Non-pigmented ciliary epithelial cell (primary cell): ENCODE data around the gene BACH2.
"Not testable (repeated sequence)": the region's sequence is repeated elsewhere in the genome, so short reads cannot be mapped to it uniquely, and the experiment has no call there.

ENCODE experiments used
- DNase-seq: peaks from one replicate; pipeline ENCODE4 v3.0.0-alpha.2; 2010; ENCODE audit warnings: low read depth

Gene BACH2

DNA sequence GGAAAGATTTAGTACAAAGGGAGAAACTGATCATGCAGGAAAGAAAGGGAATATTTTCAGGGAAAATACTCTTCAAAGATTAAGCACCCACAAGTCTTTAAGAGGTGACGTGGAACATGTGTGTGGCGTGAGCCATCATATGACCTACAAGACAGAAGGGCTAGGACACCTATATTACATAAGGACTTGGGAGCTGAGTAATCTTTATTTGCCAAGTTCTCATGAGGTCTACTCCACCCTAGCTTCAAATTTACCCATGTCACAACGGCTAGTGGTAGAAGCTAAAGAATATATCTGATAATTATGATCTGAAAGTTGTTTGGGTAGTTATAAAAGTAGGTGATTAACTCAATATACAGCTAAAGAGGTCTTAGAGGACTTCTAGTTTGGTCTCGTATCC is 234.6 kb downstream of the BACH2 start:
- DNase-seq: no peak

- not testable (repeated sequence) for DNase-seq
Measured at GRCh38 chr6:90059178-90059577, 237.5 kb downstream of the BACH2 start.

DNA sequence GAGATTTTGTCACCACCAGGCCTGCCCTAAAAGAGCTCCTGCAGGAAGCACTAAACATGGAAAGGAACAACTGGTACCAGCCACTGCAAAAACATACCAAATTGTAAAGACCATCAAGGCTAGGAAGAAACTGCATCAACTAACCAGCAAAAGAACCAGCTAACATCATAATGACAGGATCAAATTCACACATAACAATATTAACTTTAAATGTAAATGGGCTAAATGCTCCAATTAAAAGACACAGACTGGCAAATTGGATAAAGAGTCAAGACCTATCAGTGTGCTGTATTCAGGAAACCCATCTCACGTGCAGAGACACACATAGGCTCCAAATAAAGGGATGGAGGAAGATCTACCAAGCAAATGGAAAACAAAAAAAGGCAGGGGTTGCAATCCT is 240.7 kb downstream of the BACH2 start:
- not testable (repeated sequence) for DNase-seq

- not testable (repeated sequence) for DNase-seq
Measured at GRCh38 chr6:90054193-90054592, 242.4 kb downstream of the BACH2 start.

DNA sequence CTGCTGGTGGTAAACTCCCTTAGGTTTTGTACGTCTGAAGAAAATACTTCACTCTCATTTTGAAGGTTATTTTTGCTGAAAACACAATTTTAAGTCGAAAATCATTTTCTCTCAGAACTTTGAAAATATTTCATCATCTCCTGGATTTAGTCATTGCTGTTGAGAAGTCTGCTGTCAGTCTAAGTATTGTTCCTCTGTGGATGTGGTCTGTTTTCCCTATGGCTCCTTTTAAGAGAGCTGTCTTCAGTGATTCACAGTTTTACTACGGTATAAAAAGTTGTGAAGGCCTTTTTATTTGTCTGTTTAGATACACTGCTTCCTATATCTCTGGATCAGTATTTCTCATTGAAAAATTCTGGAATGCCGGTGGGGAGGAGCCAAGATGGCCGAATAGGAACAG is 243.0 kb downstream of the BACH2 start:
- DNase-seq: no peak

GRCh38 chr6:90049295-90049694 is 247.3 kb downstream of the BACH2 start:
- no peak for DNase-seq

GRCh38 chr6:90048206-90048967 is 248.3 kb downstream of the BACH2 start:
- no peak for DNase-seq

DNA sequence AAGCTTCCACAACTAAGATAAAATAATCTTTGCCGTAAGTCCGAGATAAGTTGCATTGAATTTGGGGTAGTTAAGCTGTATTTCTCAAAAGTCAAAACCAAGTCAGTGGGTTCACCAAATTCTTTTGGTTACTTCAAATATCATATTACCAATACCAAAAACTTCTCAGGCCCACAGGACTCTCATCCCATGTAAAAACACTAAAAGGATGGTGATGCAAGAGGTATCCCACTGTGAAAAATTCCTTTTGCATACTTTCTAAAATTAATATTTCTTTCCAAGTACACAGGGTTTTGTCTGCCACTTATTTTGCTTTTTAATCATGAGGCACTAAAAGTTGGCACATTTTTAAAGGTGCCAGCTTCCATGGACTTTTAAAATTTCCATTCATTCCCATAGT is 251.1 kb downstream of the BACH2 start:
- DNase-seq: peak; percentile 42

DNA sequence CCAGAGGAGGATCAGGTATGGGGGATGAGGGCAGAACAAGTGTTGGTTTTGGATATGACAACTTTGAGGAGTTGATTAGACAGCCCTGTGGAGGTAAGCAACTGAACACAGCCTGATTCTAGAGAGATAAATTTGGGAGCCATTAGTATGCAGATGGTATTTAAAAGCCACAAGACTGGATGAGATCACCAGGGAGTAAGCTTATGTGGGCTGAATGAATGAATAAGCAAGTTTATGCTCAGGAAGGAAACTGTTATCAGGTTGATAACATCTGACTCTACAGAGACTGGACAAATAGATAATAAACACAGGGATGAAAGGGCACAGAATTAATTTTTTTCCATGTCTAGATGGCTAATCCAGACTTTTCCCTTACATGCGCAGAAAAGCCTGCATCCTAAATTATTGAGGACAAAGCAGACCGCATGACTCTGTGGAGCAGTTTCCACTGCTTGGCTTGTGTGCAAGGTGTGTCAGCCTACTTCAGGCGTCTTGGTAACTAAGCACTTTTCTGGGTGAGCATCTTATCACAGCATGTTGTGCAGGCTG is 251.7 kb downstream of the BACH2 start:
- DNase-seq: peak; percentile 77

- no peak for DNase-seq
Measured at GRCh38 chr6:90044182-90044832, 252.3 kb downstream of the BACH2 start.

DNA sequence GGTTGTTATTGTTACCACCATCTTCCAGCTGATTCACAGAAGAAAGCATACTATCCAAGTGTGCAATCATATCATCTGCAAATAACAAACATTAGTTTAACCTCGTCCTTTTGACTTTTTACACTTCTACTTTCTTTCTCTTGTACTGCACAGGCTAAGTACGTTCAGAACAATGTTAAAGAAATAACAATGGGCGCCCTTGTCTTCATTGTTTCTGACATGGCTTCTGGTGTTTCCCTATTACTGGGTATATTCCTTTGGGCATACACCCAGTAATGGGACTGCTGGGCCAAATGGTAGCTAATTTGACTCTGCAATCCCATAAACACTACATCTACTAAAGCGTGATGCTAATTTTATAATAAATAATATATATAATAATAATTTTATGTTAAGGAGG is 255.7 kb downstream of the BACH2 start:
- no peak for DNase-seq

GRCh38 chr6:90039911-90040310 is 256.7 kb downstream of the BACH2 start:
- no peak for DNase-seq

DNA sequence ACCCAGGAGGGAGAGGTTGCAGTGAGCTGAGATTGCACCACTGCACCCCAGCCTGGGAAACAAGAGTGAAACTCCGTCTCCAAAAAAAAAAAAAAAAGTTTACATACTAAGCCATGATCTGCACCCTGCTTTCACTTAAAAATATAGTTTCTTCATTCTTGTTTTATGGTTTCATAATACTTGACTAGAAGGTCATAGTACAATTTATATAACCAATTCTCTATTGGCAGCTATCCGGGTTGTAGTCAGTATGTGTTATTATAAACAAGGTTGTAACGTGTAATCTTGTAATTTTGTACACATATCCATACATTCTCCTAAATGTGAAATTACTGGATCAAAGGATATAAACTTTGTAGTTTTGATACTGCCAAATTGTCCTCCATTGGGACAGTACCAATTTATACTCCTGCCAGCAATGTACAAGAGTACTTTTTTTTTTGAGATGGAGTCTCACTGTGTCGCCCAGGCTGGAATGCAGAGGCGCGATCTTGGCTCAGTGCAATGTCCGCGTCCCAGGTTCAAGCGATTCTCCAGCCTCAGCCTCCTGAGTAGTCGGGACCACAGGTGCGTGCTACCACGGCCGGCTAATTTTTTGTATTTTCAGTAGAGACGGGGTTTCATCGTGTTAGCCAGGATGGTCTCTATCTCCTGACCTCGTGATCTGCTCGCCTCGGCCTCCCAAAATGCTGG is 257.5 kb downstream of the BACH2 start:
- no peak for DNase-seq

DNA sequence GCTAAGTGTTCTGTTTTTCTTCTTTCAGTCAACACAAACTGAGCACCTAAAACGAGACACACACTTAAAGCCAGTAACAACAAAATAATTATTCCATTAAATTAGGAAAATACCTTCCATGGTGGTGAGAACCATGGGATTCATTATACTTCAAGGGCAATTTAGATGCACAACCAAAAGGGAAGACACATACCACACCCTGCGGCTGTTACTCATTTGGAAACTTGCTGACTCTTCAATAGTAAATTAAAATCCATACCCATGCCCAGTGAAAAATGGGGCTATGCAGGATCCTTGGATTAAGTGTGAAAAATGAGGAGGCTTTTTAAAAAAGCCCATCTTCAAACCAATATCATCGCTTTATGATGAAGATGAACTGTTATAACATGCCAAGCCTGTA is 259.7 kb downstream of the BACH2 start:
- DNase-seq: no peak

DNA sequence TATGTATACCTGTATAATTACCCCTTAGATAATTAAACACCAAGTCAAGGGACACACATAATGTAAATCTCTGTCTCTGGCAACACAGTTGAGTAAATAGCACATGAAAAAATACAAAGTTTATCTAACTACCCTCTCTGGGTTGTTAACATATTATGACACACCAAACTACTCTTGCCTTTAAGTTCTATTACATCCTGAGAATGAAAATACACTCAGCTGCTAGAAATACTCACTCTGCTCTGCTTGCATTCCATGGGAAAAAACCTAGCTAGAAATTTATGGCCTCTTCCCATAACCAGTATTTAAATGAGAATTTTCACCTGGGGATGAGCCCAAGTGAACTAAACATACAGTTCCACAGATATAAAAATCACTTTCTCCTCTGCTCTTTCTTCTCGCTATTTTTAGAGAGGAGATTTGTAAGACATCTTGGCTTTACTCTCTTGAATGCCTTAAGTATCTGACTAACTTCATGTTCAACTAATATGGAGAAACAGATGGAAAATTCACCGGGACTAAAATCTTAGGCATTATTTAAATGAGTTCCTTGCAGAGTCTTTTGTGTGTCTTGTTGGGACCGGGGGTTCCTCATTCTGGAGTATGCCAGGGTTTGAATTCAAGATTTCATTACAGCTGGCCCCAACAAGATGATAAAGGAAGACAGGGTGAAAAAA is 261.5 kb downstream of the BACH2 start:
- DNase-seq: no peak

GRCh38 chr6:90033746-90034271 is 262.8 kb downstream of the BACH2 start:
- no peak for DNase-seq

DNA sequence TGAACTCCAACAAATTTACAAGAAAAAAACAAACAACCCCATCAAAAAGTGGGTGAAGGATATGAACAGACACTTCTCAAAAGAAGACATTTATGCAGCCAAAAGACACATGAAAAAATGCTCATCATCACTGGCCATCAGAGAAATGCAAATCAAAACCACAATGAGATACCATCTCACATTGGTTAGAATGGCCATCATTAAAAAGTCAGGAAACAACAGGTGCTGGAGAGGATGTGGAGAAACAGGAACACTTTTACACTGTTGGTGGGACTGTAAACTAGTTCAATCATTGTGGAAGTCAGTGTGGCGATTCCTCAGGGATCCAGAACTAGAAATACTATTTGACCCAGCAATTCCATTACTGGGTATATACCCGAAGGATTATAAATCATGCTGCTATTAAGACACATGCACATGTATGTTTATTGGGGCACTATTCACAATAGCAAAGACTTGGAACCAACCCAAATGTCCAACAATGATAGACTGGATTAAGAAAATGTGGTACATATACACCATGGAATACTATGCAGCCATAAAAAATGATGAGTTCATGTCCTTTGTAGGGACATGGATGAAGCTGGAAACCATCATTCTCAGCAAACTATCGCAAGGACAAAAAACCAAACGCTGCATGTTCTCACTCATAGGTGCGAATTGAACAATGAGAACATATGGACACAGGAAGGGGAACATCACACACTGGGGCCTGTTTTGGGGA is 264.0 kb downstream of the BACH2 start:
- DNase-seq: not testable (repeated sequence)

- DNase-seq: no peak
Measured at GRCh38 chr6:90028995-90029635, 267.5 kb downstream of the BACH2 start.

- no peak for DNase-seq
Measured at GRCh38 chr6:90028066-90028778, 268.4 kb downstream of the BACH2 start.

GRCh38 chr6:90026216-90026615 is 270.4 kb downstream of the BACH2 start:
- DNase-seq: no peak
